Activated naive CD4-positive, alpha-beta T cell treated with anti-CD3 and anti-CD28 coated beads, Interleukin-2, amount 10 ng/mL, durations not matched to agents 7 days and 5 days (primary cell): Measurements from ENCODE around the gene EPDR1.

Experiments used
- CTCF ChIA-PET: fragments of 350-600 bp; sonication (Branson Sonifier 250); formaldehyde crosslinking; loops from one replicate; lab custom pipeline; 2021; ENCODE audit warnings: antibody characterized with exemption; lab: Charles Lee
- DNase-seq: peaks from one replicate; pipeline ENCODE4 v3.0.0-alpha.2; 2020
- H3K27ac Mint-ChIP-seq: one replicate; pipeline ENCODE4 v1.8.0; 2021; ENCODE audit warnings: mild to moderate bottlenecking, moderate library complexity, mixed read lengths
- H3K27me3 Mint-ChIP-seq: one replicate; pipeline ENCODE4 v1.8.0; 2021; ENCODE audit warnings: mild to moderate bottlenecking, mixed read lengths
- H3K36me3 Mint-ChIP-seq: one replicate; pipeline ENCODE4 v1.8.0; 2021; ENCODE audit warnings: mixed read lengths
- H3K4me1 Mint-ChIP-seq: one replicate; pipeline ENCODE4 v1.8.0; 2021; ENCODE audit warnings: mixed read lengths
- H3K4me3 Mint-ChIP-seq: one replicate; pipeline ENCODE4 v1.8.0; 2021; ENCODE audit warnings: mild to moderate bottlenecking, moderate library complexity, mixed read lengths
- H3K9me3 Mint-ChIP-seq: one replicate; pipeline ENCODE4 v1.8.0; 2021; ENCODE audit warnings: mixed read lengths

EPDR1 gene

DNA sequence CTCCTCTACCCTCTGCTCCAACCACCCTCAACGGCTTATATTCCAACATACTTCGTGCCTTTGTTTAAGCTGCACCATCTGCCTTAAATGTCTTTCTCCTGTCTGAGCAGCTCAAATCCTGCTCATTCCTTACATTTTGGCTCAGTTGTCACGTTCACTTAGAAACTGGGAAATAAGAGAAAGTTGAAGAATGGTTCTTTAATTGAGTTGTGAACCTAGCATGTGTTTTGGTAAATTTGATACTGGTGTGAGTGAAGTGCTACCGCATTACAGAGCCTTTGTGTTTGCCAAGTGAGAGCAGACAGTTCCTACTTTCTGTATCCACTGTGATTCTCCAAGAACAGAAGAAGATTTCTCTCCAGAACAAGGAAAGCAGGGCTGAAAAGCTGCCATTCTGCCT lies 54.3 kb downstream of the EPDR1 start:
- Mint-ChIP-seq H3K4me3 (no peak overlapping the region), H3K27ac (no peak overlapping the region), H3K36me3 (no peaks in the 10 kb centered on the region), H3K9me3 (no peaks in the 10 kb centered on the region), H3K27me3 (no peaks in the 10 kb centered on the region), H3K4me1 (no peaks in the 10 kb centered on the region)
- DNase-seq: no peak
- CTCF ChIA-PET: interaction anchor here (0.6 kb wide), 1 partner anchor 11 kb away, joined by 3 read pairs; no protein-coding TSS in a partner anchor

DNA sequence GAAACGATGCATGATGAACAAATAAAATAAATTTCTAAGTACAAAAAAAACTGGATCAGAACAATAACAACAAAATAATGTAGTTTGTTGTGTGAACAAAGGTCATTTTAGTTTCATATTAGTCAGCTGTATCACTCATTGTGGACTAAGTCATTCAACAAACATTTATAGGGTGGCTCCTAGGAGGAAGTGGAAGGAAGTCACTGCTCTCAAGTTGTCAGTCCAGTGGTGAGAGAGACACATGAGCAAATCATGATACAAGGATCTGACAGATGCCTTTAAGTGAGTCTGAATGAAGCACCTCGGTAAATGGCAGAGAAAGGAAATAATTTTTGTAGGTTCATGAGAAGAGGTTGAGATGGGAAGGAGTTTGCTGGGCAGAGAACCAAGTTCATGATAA lies 56.8 kb downstream of the EPDR1 start:
- CTCF ChIA-PET: no interaction called here
- no peak overlapping the region for H3K4me3 Mint-ChIP-seq
- H3K36me3 Mint-ChIP-seq: no peaks in the 10 kb centered on the region
- H3K9me3 Mint-ChIP-seq: no peaks in the 10 kb centered on the region
- no peaks in the 10 kb centered on the region for H3K4me1 Mint-ChIP-seq
- DNase-seq: no peak
- H3K27ac Mint-ChIP-seq: no peak overlapping the region
- H3K27me3 Mint-ChIP-seq: no peaks in the 10 kb centered on the region

DNA sequence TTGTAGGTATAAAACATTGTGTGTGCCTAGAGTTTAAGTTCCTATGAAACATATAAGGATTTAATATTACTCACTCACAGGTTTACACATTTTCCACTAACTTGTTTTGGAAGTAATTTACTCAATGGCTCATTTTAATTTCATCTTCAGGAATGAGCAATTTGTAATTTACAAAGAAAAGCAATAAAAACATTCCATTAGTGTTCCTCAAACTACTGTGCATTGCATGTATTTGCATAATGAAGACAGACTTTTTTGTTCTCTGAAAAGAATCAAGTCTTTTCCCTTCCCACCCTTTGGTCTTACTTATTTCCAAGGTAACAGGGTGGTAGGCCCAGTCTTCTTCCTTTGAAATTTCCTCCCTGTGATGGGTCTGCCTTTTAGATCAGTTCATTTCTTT lies 61.2 kb downstream of the EPDR1 start:
- Mint-ChIP-seq H3K36me3 (no peaks in the 10 kb centered on the region), H3K27me3 (no peaks in the 10 kb centered on the region), H3K27ac (no peak overlapping the region), H3K4me1 (no peaks in the 10 kb centered on the region), H3K9me3 (no peaks in the 10 kb centered on the region), H3K4me3 (no peak overlapping the region)
- DNase-seq: no peak
- CTCF ChIA-PET: no interaction called here

DNA sequence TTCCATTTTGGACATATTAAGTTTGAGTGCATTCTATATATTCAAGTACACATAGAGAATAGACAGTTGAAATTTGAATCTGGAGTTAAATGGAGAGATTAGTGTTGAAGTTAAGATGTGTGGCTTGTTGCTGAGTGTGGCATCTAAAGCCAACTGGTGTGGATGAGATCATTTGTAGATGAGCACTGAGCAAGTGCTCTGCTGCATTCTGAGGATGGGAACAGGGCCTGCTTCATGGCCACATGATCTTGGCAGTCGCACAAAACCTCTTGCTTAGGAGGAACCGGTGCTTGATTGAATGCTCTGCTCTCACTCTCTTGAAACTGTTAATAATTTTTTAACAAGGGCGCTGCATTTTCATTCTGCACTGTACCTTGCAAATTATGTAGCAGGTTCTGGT lies 62.0 kb downstream of the EPDR1 start:
- peaks cover 4% of the 10 kb centered on the region for H3K27me3 Mint-ChIP-seq
- CTCF ChIA-PET: no interaction called here
- H3K4me3 Mint-ChIP-seq: no peak overlapping the region
- no peaks in the 10 kb centered on the region for H3K36me3 Mint-ChIP-seq
- H3K4me1 Mint-ChIP-seq: no peaks in the 10 kb centered on the region
- no peak for DNase-seq
- H3K9me3 Mint-ChIP-seq: no peaks in the 10 kb centered on the region
- no peak overlapping the region for H3K27ac Mint-ChIP-seq

- Mint-ChIP-seq H3K27me3 (peaks cover 4% of the 10 kb centered on the region), H3K4me3 (no peak overlapping the region), H3K4me1 (no peaks in the 10 kb centered on the region), H3K36me3 (no peaks in the 10 kb centered on the region), H3K27ac (no peak overlapping the region), H3K9me3 (no peaks in the 10 kb centered on the region)
- DNase-seq: no peak
- CTCF ChIA-PET: no interaction called here
Observed at GRCh38 chr7:37984750-37985390, 64.4 kb downstream of the EPDR1 start.

GRCh38 chr7:37986908-37987330 lies 66.5 kb downstream of the EPDR1 start:
- H3K4me1 Mint-ChIP-seq: no peaks in the 10 kb centered on the region
- CTCF ChIA-PET: no interaction called here
- no peaks in the 10 kb centered on the region for H3K9me3 Mint-ChIP-seq
- no peak overlapping the region for H3K27ac Mint-ChIP-seq
- no peak for DNase-seq
- no peak overlapping the region for H3K4me3 Mint-ChIP-seq
- H3K36me3 Mint-ChIP-seq: no peaks in the 10 kb centered on the region
- H3K27me3 Mint-ChIP-seq: peaks cover 4% of the 10 kb centered on the region

- DNase-seq: no peak
- Mint-ChIP-seq H3K4me3 (no peak overlapping the region), H3K9me3 (no peaks in the 10 kb centered on the region), H3K27me3 (peaks cover 4% of the 10 kb centered on the region), H3K36me3 (no peaks in the 10 kb centered on the region), H3K27ac (no peak overlapping the region), H3K4me1 (no peaks in the 10 kb centered on the region)
- CTCF ChIA-PET: no interaction called here
Observed at GRCh38 chr7:37987732-37988131, 67.3 kb downstream of the EPDR1 start.

GRCh38 chr7:37988721-37989650 lies 68.5 kb downstream of the EPDR1 start:
- H3K4me3 Mint-ChIP-seq: no peak overlapping the region
- no peak overlapping the region for H3K27ac Mint-ChIP-seq
- CTCF ChIA-PET: no interaction called here
- H3K4me1 Mint-ChIP-seq: no peaks in the 10 kb centered on the region
- no peaks in the 10 kb centered on the region for H3K36me3 Mint-ChIP-seq
- peaks cover 4% of the 10 kb centered on the region for H3K27me3 Mint-ChIP-seq
- no peaks in the 10 kb centered on the region for H3K9me3 Mint-ChIP-seq
- DNase-seq: no peak

- peaks cover 4% of the 10 kb centered on the region for H3K27me3 Mint-ChIP-seq
- no peak overlapping the region for H3K27ac Mint-ChIP-seq
- no peaks in the 10 kb centered on the region for H3K36me3 Mint-ChIP-seq
- H3K4me3 Mint-ChIP-seq: no peak overlapping the region
- CTCF ChIA-PET: no interaction called here
- peaks cover 2% of the 10 kb centered on the region for H3K9me3 Mint-ChIP-seq
- H3K4me1 Mint-ChIP-seq: no peaks in the 10 kb centered on the region
- DNase-seq: no peak
Observed at GRCh38 chr7:37990337-37990736, 69.9 kb downstream of the EPDR1 start.

DNA sequence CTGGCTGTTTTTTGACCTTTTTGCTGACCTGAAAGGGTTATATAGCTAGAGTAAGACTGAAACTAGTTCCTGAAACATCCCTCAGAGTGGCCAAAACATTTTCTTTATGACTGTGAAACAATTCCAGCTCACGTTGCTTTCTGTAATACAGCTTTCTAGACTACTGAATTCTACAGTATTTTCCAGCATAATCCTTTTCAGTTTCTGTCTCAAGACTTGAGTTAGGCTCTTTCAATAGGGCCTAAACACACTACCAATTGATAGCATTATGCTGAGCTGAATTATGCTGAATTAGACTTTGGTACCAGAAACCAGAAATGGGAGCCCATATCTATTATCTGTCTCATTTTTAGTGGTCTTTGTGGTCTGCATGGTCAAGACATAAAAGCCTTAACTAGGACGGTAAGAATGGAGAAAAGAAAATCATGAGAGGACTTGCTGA lies 72.6 kb downstream of the EPDR1 start:
- H3K4me1 Mint-ChIP-seq: no peaks in the 10 kb centered on the region
- DNase-seq: no peak
- no peak overlapping the region for H3K4me3 Mint-ChIP-seq
- no peaks in the 10 kb centered on the region for H3K27me3 Mint-ChIP-seq
- peaks cover 3% of the 10 kb centered on the region for H3K9me3 Mint-ChIP-seq
- CTCF ChIA-PET: no interaction called here
- H3K36me3 Mint-ChIP-seq: no peaks in the 10 kb centered on the region
- H3K27ac Mint-ChIP-seq: no peak overlapping the region

GRCh38 chr7:37999673-38000072 lies 79.2 kb downstream of the EPDR1 start:
- Mint-ChIP-seq H3K36me3 (no peaks in the 10 kb centered on the region), H3K27ac (no peak overlapping the region), H3K4me1 (no peaks in the 10 kb centered on the region), H3K27me3 (peaks cover 5% of the 10 kb centered on the region), H3K9me3 (peaks cover 2% of the 10 kb centered on the region), H3K4me3 (no peak overlapping the region)
- DNase-seq: no peak
- CTCF ChIA-PET: no interaction called here

- no peak for DNase-seq
- Mint-ChIP-seq H3K36me3 (no peaks in the 10 kb centered on the region), H3K27me3 (peaks cover 5% of the 10 kb centered on the region), H3K4me1 (no peaks in the 10 kb centered on the region), H3K9me3 (peaks cover 1% of the 10 kb centered on the region), H3K27ac (no peak overlapping the region), H3K4me3 (no peak overlapping the region)
- CTCF ChIA-PET: no interaction called here
Observed at GRCh38 chr7:38000272-38000671, 79.8 kb downstream of the EPDR1 start.
